K562 (cell line): ENCODE results near the gene MIDN. TPM values are rescaled to one million over a fixed set of nuclear protein-coding genes. Genes with fewer than 3 reads are reported as not detected.

Source experiments
- FOXJ2 ChIP-seq: fragments of 200-800 bp; sonication (Bioruptor generic); IDR thresholded peaks from 2 replicates; pipeline ENCODE4 v1.6.1; 2016; ENCODE audit warnings: missing genetic modification characterization, missing compliant biosample characterization
- IRF2 ChIP-seq: sonication (generic); formaldehyde crosslinking; IDR thresholded peaks from 2 replicates; pipeline ENCODE4 v1.8.1; 2022; ENCODE audit warnings: mild to moderate bottlenecking, missing genetic modification reagents
- KHSRP ChIP-seq: fragments of 450-650 bp; IDR thresholded peaks from 2 replicates; pipeline ENCODE4 v1.6.1; 2017
- PRDM10 ChIP-seq: fragments of 450-650 bp; IDR thresholded peaks from 2 replicates; pipeline ENCODE4 v1.6.1; 2018; ENCODE audit not compliant: partially characterized antibody
- SMAD1 ChIP-seq: fragments of 150-350 bp; IDR thresholded peaks from 2 replicates; pipeline ENCODE4 v1.6.1; 2014; ENCODE audit warnings: low read length, low read depth; ENCODE audit not compliant: partially characterized antibody
- ZNF274 ChIP-seq: IDR thresholded peaks from 2 replicates; pipeline ENCODE4 v1.6.1; 2011; ENCODE audit warnings: low read depth, mild to moderate bottlenecking, low read length, moderate library complexity, borderline replicate concordance
- ZNF280B ChIP-seq: fragments of 250-450 bp; sonication (Bioruptor Pico); IDR thresholded peaks from 2 replicates; pipeline ENCODE4 v1.5.1; 2021; ENCODE audit warnings: mild to moderate bottlenecking
- ZNF398 ChIP-seq: fragments of 250-450 bp; sonication (Bioruptor Pico); IDR thresholded peaks from 2 replicates; pipeline ENCODE4 v1.8.0; 2021; ENCODE audit warnings: moderate library complexity, mild to moderate bottlenecking, inconsistent platforms
- polyA plus RNA-seq, 8 experiments: library from polyadenylated mRNA; depleted of rRNA in 4 of 8; stranded (reverse) in 5 of 8; unstranded in 3 of 8; fragments of >200 nt; fragmentation: Nextera tagmentation in 2 of 8; fragmentation: Illumina TruSeq in 1 of 8; extraction: Ambion mirVana in 2 of 8; extraction: Trizol in 1 of 8; gene quantifications; 2 replicates each; pipeline versions ENCODE4 v1.2.1 to v1.2.3, GENCODE V29; 2011 to 2014; ENCODE audit warnings: inconsistent platforms in 1 of 8, missing spikeins in 1 of 8
- total RNA-seq, 7 experiments: library from RNA; depleted of rRNA in 6 of 7; stranded (reverse); fragments of >200 nt in 6 of 7; fragmentation: Illumina TruSeq in 2 of 7; extraction: Trizol in 2 of 7; gene quantifications; 2 replicates each; pipeline versions ENCODE4 v1.2.1 to v1.2.3, GENCODE V29; 2011 to 2021; ENCODE audit warnings: low replicate concordance in 1 of 7

The MIDN gene
- total and polyA plus RNA-seq, 9 of the 15 experiments (the other 6 are each of a cell fraction or from before 2014, with no cell fraction given), result 0.17 to 120 (median 10.1) TPM

- no peak for TF ChIP-seq ZNF280B (CRISPR knock-in tag)
- no peak for TF ChIP-seq ZNF274
- no peak for TF ChIP-seq PRDM10
- TF ChIP-seq IRF2 (CRISPR knock-in tag), result no peak
- TF ChIP-seq ZNF398 (CRISPR knock-in tag), result no peak
- TF ChIP-seq KHSRP, result no peak
- no peak for TF ChIP-seq FOXJ2 (tag)
- peak; percentile 39 for TF ChIP-seq SMAD1
Measured at GRCh38 chr19:1205114-1206099, 43.0 kb upstream of the MIDN start, which contains the start of gene STK11 (continued).
